GM19328 (cell line): ENCODE results near the gene RPTOR.
"Not testable (repeated sequence)": the region's sequence is repeated elsewhere in the genome, so short reads cannot be mapped to it uniquely, and the experiment has no call there.

Experiments used
- ATAC-seq: cut with Tn5 transposase; IDR thresholded peaks from one replicate; pipeline ENCODE4 v1.9.1; 2021; ENCODE audit warnings: mild to moderate bottlenecking, moderate library complexity; ENCODE audit not compliant: unreplicated experiment

RPTOR gene

DNA sequence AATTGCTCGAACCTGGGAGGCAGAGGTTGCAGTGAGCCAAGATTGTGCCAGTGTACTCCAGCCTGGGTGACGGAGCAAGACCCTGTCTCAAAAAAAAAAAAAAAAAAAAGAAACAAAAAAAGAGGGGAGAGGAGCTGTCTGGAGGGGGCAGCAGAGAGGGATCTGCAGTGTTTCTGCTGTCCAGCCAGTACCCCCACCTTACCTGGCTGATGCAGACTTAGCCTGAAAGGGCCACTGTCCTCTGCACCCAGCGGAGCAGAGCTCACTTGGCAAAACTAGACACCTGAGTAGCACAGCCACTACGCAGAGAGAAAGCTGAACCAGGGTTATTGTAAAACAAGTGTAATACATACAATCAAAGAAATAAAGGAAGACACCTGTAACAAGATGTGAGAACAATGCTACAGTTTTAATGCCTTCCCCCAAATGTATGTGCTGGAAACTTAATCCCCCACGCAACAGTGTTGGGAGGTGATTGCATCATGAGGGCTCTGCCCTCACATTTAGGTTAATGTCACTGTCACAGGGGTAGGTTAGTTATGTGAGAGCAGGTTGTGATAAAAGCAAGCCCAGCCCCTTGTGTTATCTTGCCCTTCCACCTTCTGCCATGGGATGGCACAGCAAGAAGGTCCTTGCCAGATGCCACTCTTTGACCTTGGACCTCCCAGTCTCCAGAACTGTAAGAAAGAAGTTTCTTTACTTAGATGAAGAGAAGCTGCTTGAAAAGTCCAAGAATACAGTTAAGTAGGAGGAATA, 211.2 kb downstream of the RPTOR start:
- ATAC-seq, result no peak

DNA sequence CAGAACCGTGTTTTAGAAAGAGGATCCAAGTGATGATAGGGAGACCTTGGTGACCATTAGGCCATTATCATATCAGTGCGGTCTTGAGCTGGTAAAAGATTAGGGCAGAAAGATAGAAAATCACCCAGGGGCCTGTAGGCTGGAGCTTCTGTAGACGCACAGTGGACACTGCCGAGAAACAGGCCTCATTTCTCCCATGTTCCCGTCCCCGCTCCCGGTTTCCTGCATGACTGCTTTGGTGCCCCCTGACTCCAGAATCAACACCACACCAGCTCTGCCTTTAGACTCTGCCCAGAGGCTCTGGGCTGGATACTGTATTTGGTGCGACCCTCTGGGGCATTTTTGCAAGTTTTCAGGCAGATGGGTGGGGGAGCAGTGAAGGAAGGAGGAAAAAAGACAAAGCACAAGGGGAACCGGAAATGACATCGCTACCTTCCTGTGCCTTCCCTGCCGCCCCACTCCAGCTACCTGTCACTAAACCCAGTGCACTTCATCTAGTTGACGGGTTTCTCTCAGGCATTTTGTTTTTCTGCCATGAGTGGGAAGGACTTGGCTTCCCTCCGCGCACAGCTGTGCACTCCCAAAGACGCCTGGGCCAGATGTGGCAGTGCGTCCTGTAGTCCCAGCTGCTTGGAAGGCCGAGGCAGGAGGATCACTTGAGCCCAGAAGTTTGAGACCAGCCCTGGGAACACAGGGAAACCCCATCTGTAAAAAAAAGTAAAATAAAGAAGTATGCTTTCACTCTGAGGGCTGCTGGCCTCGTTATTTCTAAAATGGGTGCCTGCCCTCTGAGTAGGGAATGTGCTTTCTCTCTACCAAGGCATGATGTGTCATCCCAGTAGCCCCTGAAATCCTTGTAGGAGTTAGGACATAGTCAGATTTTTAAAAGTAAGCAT, 214.1 kb downstream of the RPTOR start:
- no peak for ATAC-seq

DNA sequence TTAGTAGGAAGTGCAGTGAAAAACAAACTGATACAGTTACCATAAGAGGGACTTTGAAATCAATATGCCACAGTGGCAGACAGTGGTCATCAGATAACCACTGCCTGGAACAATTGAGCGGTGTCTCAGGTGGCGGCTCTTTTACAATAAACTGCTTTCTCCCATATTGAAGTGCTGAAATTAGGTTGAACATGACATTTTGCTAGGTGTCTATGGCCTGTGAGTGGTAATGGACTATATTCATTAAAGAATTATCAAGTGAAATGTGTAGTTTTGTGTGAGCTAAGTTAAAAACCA, 214.7 kb downstream of the RPTOR start:
- ATAC-seq, result no peak

DNA sequence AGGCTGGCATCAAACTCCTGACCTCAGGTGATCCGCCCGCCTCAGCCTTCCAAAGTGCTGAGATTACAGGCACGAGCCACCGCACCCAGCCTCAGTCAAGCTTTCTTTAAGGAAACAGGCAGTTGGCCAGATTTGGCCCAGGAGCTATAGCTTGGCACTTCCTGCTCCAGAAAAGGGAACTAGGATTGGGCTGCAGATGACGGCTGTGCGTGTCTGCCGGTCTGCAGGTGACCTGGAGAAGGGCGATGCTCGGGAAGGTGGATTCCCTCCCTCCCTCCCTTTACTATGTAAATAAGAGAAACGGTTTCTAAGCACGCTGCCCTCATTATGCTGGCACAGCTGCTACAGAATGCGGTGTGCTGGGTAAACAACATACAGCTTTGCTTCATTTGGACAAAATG, 215.9 kb downstream of the RPTOR start:
- no peak for ATAC-seq

DNA sequence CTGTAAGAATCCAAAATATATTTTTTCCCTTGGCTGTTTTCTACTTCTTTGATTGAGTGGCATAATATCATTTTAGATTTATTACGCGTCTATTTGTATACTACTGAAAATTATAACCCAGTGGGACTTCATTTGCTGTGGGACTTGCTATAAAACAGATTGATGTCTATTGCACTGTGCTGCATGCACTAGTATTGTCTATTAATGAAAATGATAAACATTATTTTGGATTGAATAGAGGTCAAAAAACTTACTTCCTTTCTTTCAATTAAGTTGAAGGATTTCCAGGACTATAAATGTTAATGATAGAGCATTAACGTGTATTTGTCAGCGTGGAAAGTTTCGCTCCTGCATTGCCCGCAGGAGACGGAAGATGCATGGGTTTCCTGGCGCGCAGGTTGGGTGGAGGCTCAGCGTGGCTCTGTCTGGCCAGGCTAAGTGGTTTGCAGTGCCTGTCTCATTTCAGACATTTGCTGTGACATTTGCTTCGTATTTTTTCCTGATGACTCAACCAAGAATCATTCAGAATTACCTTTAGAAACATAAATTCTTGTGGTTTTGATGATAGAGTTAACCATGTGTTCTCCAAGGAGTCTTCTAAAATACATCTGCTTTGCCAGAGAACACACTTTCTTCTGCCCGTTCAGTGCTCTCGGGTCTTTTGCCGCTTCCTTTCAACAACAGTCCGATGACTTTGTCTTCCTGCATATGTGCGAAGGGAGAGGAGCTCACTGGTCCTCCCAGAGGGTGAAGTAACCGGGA, 216.7 kb downstream of the RPTOR start:
- no peak for ATAC-seq

DNA sequence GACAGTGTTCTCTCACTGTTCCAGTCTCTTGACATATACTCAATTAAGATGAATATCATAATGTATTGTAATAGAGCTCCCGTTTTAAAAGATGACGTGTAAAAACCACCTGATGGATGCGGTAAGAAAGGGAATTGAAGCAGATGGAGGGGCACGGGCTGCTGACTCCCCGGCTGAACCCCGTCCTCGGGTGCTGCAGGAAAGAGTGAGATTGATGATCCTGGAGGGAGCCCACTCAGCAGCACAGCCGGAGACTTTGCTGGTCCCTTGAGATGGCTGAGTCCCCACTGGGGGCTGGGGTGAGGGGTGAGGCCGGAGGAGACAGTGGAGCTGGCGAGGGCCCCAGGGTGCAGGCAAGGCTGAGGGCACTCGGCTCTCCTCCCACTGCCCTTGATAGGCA, 217.4 kb downstream of the RPTOR start:
- no peak for ATAC-seq

DNA sequence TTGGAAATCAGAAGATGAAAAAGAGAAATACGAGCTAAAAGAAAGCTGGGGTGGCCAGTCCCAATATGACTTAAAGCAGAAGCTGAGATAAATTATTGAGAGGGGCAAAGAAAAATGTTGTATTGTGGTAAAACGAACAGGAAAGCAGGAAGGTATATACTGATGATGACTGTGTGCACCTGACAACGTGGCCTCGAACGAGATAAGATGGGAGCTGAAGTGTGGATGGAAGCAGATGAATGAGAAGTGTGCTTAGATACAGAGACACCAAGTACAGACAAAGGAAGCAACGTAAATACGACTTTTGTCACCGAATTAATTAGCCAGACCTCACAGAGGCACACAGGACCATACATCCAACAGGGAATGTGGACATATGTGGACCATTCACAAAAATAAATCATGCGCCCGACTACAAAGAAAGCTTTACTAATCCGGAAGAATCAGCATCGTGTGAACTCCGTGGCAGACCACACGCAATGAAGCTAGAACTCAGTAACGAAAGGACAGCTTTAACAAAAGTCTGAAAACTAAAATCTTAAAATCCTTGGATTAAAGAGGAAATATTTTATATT, 218.7 kb downstream of the RPTOR start:
- no peak for ATAC-seq

DNA sequence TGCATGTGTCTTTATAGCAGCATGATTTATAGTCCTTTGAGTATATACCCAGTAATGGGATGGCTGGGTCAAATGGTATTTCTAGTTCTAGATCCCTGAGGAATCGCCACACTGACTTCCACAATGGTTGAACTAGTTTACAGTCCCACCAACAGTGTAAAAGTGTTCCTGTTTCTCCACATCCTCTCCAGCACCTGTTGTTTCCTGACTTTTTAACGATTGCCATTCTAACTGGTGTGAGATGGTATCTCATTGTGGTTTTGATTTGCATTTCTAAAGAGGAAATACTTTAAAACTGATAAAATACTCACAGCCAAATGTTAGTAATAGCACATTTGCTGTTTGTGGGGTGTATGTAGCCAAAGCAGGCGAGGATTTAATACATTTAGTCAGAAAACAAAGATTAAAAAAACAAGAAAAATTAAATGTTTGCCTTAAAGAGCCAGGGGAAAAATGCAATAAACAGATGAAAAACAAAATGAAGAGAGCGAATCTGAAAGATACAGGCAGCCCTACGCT, 220.0 kb downstream of the RPTOR start:
- ATAC-seq, result not testable (repeated sequence)

DNA sequence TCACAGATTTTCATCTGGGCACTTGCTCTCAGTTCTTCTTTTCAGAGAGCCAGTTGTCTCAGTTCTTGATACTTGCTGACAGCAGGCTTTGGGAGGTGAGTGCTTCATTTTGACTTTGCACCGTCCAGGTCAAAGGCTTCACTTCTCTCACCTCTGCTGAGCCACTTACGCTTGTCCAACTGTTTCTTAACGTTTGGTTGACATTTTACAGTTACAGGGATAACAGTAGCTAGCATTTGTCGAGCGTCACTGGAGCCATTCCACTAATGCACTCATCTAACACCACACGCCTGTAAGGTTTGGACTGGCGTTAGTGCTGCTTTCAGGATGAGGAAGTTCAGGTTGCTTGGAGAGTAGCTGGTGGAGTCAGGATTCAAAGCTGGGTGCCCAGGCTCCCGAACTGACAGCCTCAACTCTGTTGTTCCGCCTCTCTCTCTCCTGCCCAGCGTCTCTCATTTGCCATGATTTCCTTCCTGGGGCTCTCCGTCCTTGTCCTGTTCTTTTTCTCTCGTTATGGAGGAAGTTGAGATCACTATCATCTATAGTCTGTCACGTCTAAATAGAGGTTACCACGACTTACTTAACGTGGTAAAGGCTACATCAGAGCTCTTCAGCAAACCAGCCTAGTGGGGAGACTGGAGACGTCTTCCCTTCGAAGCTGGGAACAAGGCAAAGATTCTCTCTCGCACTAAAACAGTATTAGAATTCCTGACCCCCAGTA, 220.8 kb downstream of the RPTOR start:
- ATAC-seq, result no peak

DNA sequence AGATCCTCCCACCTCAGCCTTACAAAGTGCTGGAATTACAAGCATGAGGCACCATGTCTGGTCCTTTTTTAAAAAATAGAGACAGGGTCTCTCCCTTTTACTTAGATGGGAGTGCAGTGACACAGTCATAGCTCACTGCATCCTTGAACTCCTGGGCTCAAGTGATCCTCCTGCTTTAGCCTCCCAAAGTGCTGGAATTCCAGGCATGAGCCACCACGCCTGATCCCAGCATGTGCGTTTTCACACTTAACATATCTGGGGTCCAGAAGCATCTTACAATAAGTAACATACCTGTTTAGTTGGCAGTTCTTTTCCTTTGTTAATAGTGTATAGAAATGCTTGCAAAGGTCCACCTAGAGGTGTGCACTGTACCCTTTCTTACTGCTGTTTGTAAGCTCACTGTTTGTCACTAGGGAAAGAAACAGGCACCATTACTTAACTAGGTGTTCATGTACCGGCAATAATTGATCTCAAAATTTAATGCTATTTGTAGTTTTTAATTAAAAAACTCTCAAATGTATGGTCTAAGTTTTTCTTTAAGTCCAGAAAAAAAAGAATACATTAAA, 221.7 kb downstream of the RPTOR start:
- ATAC-seq, result no peak

DNA sequence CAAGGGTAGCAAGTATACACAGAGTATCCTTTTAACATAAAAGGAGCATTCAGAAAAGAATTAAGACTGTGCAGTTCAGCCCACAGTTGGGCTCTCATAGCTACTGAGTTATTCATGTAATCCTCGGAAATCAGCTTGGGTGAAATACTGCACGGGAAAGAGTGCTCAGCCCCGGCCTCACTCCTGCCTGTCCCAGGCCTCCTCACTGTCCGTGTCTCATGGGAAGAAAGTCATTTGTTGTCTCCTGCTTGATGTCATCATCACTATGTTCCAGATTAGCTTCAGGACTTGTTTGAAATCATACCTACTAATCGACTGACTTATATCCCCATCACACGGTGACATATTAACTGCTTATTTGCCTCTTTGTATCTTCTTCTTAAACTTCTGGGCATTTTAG, 223.8 kb downstream of the RPTOR start:
- no peak for ATAC-seq

DNA sequence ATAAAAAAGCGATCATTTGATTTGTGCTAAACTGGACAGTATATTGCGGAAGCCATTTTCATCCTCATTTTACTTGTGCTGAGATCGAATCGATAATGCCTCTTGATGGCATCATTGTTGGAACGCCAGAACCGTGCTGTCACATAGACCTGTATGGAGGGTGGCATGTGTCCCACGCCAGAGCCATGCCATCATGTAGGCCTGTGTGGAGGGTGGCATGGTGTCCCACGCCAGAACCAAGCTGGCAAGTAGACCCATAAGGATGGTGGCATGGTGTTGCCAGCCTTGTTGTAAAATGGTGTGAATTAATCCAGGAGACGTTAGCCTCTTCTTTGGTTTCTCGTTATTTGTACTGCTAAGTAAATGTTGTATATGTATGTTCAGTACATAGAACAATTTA, 224.3 kb downstream of the RPTOR start:
- no peak for ATAC-seq

DNA sequence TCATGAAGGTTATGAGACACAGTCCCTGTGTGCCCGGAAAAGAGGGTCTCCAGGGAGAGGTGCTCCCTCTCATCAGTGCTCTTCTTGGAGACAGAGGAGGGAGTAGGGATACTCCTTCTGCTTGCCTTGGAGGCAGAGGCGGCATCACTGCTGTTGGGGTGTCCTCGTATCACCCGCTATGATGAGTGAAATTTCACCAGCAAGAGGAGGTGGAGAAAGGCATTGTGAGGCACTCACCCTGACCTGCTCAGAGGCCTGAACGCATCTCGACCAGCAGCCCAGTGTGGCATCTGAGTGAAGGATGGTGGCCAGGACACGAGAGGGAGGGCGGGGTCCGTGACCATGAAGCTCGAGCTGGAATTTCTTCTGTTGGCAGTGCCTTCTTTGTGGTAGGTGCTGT, 224.9 kb downstream of the RPTOR start:
- no peak for ATAC-seq

DNA sequence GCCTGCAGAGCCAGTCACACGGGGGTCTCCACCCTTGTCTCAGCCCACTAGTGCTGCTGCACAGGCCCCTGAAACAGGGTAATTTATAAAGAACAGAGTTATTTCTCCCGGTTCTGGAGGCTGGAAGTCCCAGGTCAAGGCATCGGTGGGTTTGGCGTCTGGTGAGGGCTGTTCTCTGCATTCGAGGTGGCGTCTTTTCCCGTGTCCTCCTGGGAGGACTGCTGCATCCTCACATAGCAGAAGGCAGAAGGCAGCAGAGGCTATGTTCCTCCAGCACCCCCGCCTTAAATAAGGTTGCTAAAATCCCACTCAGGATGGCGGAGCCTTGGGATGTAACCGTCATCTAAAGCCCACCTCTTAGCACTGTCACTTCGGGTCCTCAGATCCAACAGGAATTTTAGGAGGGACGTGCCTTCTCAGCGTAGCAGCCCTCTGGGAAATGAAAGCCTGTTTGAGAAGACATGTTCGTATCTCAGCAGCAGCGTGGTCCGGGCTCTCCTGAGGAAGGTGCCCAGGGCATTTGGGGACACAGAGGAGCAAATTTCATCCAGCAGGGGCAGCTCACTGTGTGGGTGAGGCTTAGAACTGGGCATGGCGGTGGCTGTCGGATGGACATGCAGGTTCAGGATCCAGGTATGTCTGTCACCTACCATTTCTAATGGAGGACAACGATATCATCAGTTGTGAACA, 225.4 kb downstream of the RPTOR start:
- ATAC-seq, result no peak

DNA sequence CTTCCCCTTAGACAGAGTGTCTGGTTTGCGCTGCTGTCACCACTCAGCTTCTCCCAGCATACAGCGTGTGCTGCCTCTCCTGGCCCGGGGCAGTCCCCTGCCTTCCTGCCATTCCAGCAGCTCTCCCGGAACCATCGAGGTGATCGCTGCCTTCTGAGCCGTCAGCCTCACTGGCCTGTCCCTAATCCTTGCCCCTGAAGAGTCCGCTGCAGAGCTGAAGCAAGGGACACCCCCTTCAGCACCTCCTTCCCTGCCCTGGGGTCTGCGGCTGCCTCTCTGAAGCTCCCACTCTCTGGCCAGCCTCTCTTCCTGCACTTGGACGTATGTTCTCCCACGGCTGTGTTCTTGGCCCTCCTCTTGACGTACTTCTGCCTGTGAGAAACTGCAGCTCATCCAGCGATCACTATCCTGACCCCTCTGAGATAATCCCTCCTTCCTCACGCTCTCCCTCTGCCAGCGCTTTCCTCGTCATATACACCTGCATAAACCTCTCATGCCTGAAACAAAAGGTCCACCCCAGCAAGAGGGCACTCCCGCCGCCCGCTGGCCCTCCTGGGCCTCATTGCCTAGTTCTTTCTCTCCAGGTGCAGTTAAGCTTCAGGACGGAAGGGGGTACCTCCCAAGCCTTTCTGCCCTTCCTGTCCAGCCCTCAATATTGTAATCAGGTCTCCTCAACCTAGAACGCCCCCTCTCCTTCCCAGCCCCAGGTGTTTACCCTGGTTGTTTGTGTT, 226.4 kb downstream of the RPTOR start:
- ATAC-seq, result no peak

DNA sequence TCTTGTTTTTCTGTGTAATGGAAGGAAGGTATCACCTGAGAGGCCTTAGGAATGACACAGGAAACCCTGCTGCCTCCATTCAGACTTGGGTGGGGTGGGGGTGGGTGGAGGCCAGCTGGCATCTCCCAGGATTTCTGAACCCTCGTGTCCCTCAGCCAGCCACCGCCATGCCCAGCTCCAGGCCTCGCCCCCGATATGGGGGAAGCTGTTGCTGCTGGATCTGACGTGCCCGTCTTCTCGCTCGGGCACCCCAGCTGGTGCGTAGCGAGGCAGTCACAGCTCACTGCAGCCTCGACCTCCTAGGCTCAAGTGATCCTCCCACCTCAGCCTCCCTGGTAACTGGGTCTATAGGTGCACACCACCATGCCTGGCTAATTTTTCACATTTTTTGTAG, 227.0 kb downstream of the RPTOR start:
- ATAC-seq, result no peak

DNA sequence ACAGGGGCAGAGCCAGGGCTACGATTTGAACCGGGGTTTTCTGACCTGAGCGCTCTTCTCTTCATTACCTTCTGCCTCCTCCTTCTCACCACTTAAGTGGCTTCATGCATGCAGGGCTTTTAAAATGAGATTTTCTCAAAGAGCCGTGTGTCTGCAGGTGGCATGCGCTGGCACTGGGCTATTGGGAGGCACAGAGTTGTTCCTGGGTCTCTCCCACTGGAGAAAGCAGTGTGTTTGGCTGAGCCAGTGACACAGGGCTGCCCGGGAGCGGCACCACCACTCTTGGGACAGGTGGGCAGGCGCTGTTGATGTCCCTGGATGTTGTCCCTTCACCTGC, 228.2 kb downstream of the RPTOR start:
- ATAC-seq, result no peak

DNA sequence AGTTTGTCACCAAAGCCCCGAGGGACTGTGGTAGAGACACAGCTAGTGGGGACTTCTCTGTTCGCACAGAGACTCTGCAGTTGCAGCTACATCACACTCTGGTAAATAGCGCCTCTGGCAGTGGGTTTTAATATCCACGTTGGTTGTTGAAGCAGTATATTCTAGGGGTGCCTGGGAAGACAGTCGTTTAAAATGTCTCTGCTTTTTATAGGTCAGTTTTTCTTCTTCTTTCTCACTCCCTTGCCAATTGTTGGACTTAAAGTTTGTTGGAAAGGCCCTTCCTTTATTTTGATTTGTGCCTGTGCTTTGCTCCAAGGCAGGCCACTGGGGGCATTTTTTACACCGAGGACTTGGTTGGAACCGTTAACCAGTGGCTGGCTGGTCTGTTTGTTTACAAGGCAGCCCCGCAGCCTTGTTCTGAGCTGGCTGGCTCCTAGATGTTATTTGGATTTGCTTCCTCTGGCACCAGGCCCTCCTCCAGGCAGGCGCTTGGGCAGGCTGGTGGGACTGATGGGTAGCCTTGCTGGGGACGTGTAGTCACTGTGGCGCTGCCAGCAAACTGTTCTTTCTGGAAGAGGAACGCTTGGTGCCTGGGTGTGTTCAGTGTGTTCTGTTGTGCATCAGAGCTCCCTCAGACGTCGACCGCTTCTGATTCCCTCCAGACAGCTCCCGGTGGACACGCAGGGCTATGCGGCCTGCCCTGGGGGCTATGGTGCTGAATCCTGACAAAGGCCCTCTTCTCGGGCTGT, 228.8 kb downstream of the RPTOR start:
- ATAC-seq, result no peak
